ENCODE data around the gene FFAR4.

FFAR4 gene

GRCh38 chr10:93572606-93573005 lies 6.1 kb downstream of the FFAR4 start:
- Histone ChIP-seq H3K27me3 (ENCODE audit: control insufficient read depth, insufficient read depth, low read length) (peaks cover 71% of the 10 kb centered on the region), H3K4me1 (ENCODE audit: control insufficient read depth, insufficient read depth, low read length) (no peaks in the 10 kb centered on the region), H3K36me3 (ENCODE audit: control insufficient read depth, insufficient read depth, low read length) (no peaks in the 10 kb centered on the region), H3K9ac (ENCODE audit: low read length) (no peak overlapping the region), H3K27ac (ENCODE audit: low read depth, low read length) (no peak overlapping the region), H3K4me3 (ENCODE audit: low read depth, low read length) (no peak overlapping the region), H3K9me3 (ENCODE audit: control insufficient read depth, insufficient read depth, low read depth, low read length) (no peaks in the 10 kb centered on the region)

- H3K9me3 ChIP-seq (ENCODE audit: control insufficient read depth, insufficient read depth, low read depth, low read length) = no peaks in the 10 kb centered on the region
- H3K4me1 ChIP-seq (ENCODE audit: control insufficient read depth, insufficient read depth, low read length) = no peaks in the 10 kb centered on the region
- no peaks in the 10 kb centered on the region for H3K36me3 ChIP-seq (ENCODE audit: control insufficient read depth, insufficient read depth, low read length)
- no peak overlapping the region for H3K9ac ChIP-seq (ENCODE audit: low read length)
- no peak overlapping the region for H3K27ac ChIP-seq (ENCODE audit: low read depth, low read length)
- peaks cover 64% of the 10 kb centered on the region for H3K27me3 ChIP-seq (ENCODE audit: control insufficient read depth, insufficient read depth, low read length)
- H3K4me3 ChIP-seq (ENCODE audit: low read depth, low read length) = no peak overlapping the region
These were observed 6.8 kb downstream of the FFAR4 start for GRCh38 chr10:93573051-93573909.

- H3K36me3 ChIP-seq (ENCODE audit: control insufficient read depth, insufficient read depth, low read length) = no peaks in the 10 kb centered on the region
- no peak overlapping the region for H3K9ac ChIP-seq (ENCODE audit: low read length)
- no peaks in the 10 kb centered on the region for H3K4me1 ChIP-seq (ENCODE audit: control insufficient read depth, insufficient read depth, low read length)
- H3K27ac ChIP-seq (ENCODE audit: low read depth, low read length) = no peak overlapping the region
- H3K4me3 ChIP-seq (ENCODE audit: low read depth, low read length) = no peak overlapping the region
- peaks cover 58% of the 10 kb centered on the region for H3K27me3 ChIP-seq (ENCODE audit: control insufficient read depth, insufficient read depth, low read length)
- H3K9me3 ChIP-seq (ENCODE audit: control insufficient read depth, insufficient read depth, low read depth, low read length) = no peaks in the 10 kb centered on the region
These were observed 7.5 kb downstream of the FFAR4 start for GRCh38 chr10:93573924-93574323.

- H3K9me3 ChIP-seq (ENCODE audit: control insufficient read depth, insufficient read depth, low read depth, low read length) = peaks cover 4% of the 10 kb centered on the region; the same call in 1 of the 2 replicates
- peaks cover 28% of the 10 kb centered on the region for H3K27me3 ChIP-seq (ENCODE audit: control insufficient read depth, insufficient read depth, low read length)
- H3K36me3 ChIP-seq (ENCODE audit: control insufficient read depth, insufficient read depth, low read length) = no peaks in the 10 kb centered on the region
- H3K4me1 ChIP-seq (ENCODE audit: control insufficient read depth, insufficient read depth, low read length) = no peaks in the 10 kb centered on the region
- no peak overlapping the region for H3K27ac ChIP-seq (ENCODE audit: low read depth, low read length)
- H3K9ac ChIP-seq (ENCODE audit: low read length) = no peak overlapping the region
- no peak overlapping the region for H3K4me3 ChIP-seq (ENCODE audit: low read depth, low read length)
These were observed 10.4 kb downstream of the FFAR4 start for GRCh38 chr10:93576888-93577287.

- Histone ChIP-seq H3K27ac (ENCODE audit: low read depth, low read length) (no peak overlapping the region), H3K27me3 (ENCODE audit: control insufficient read depth, insufficient read depth, low read length) (peaks cover 21% of the 10 kb centered on the region), H3K9me3 (ENCODE audit: control insufficient read depth, insufficient read depth, low read depth, low read length) (peaks cover 4% of the 10 kb centered on the region; the same call in 1 of the 2 replicates), H3K4me3 (ENCODE audit: low read depth, low read length) (no peak overlapping the region), H3K9ac (ENCODE audit: low read length) (no peak overlapping the region), H3K4me1 (ENCODE audit: control insufficient read depth, insufficient read depth, low read length) (no peaks in the 10 kb centered on the region), H3K36me3 (ENCODE audit: control insufficient read depth, insufficient read depth, low read length) (no peaks in the 10 kb centered on the region)
These were observed 11.1 kb downstream of the FFAR4 start for GRCh38 chr10:93577565-93577964.

- no peak overlapping the region for H3K9ac ChIP-seq (ENCODE audit: low read length)
- H3K4me3 ChIP-seq (ENCODE audit: low read depth, low read length) = no peak overlapping the region
- H3K9me3 ChIP-seq (ENCODE audit: control insufficient read depth, insufficient read depth, low read depth, low read length) = peaks cover 4% of the 10 kb centered on the region; the same call in 1 of the 2 replicates
- no peaks in the 10 kb centered on the region for H3K4me1 ChIP-seq (ENCODE audit: control insufficient read depth, insufficient read depth, low read length)
- peaks cover 7% of the 10 kb centered on the region for H3K27me3 ChIP-seq (ENCODE audit: control insufficient read depth, insufficient read depth, low read length)
- no peaks in the 10 kb centered on the region for H3K36me3 ChIP-seq (ENCODE audit: control insufficient read depth, insufficient read depth, low read length)
- no peak overlapping the region for H3K27ac ChIP-seq (ENCODE audit: low read depth, low read length)
These were observed 12.6 kb downstream of the FFAR4 start for GRCh38 chr10:93579089-93579488.

- no peak overlapping the region for H3K27ac ChIP-seq (ENCODE audit: low read depth, low read length)
- H3K27me3 ChIP-seq (ENCODE audit: control insufficient read depth, insufficient read depth, low read length) = peaks cover 6% of the 10 kb centered on the region
- H3K36me3 ChIP-seq (ENCODE audit: control insufficient read depth, insufficient read depth, low read length) = no peaks in the 10 kb centered on the region
- H3K4me1 ChIP-seq (ENCODE audit: control insufficient read depth, insufficient read depth, low read length) = no peaks in the 10 kb centered on the region
- H3K9ac ChIP-seq (ENCODE audit: low read length) = no peak overlapping the region
- no peak overlapping the region for H3K4me3 ChIP-seq (ENCODE audit: low read depth, low read length)
- peaks cover 4% of the 10 kb centered on the region; the same call in 1 of the 2 replicates for H3K9me3 ChIP-seq (ENCODE audit: control insufficient read depth, insufficient read depth, low read depth, low read length)
These were observed 13.7 kb downstream of the FFAR4 start for GRCh38 chr10:93579985-93580711.

- peaks cover 4% of the 10 kb centered on the region; the same call in 1 of the 2 replicates for H3K9me3 ChIP-seq (ENCODE audit: control insufficient read depth, insufficient read depth, low read depth, low read length)
- H3K4me3 ChIP-seq (ENCODE audit: low read depth, low read length) = no peak overlapping the region
- H3K36me3 ChIP-seq (ENCODE audit: control insufficient read depth, insufficient read depth, low read length) = no peaks in the 10 kb centered on the region
- no peak overlapping the region for H3K9ac ChIP-seq (ENCODE audit: low read length)
- no peaks in the 10 kb centered on the region for H3K27me3 ChIP-seq (ENCODE audit: control insufficient read depth, insufficient read depth, low read length)
- H3K4me1 ChIP-seq (ENCODE audit: control insufficient read depth, insufficient read depth, low read length) = no peaks in the 10 kb centered on the region
- no peak overlapping the region for H3K27ac ChIP-seq (ENCODE audit: low read depth, low read length)
These were observed 14.4 kb downstream of the FFAR4 start for GRCh38 chr10:93580828-93581227.

GRCh38 chr10:93584445-93584844 lies 18.0 kb downstream of the FFAR4 start:
- Histone ChIP-seq H3K36me3 (ENCODE audit: control insufficient read depth, insufficient read depth, low read length) (no peaks in the 10 kb centered on the region), H3K27ac (ENCODE audit: low read depth, low read length) (no peak overlapping the region), H3K9ac (ENCODE audit: low read length) (no peak overlapping the region), H3K27me3 (ENCODE audit: control insufficient read depth, insufficient read depth, low read length) (no peaks in the 10 kb centered on the region), H3K4me3 (ENCODE audit: low read depth, low read length) (no peak overlapping the region), H3K9me3 (ENCODE audit: control insufficient read depth, insufficient read depth, low read depth, low read length) (peaks cover 4% of the 10 kb centered on the region; the same call in 1 of the 2 replicates), H3K4me1 (ENCODE audit: control insufficient read depth, insufficient read depth, low read length) (no peaks in the 10 kb centered on the region)

GRCh38 chr10:93589648-93590562 lies 23.4 kb downstream of the FFAR4 start:
- Histone ChIP-seq H3K9ac (ENCODE audit: low read length) (no peak overlapping the region), H3K4me3 (ENCODE audit: low read depth, low read length) (no peak overlapping the region), H3K4me1 (ENCODE audit: control insufficient read depth, insufficient read depth, low read length) (peaks cover 14% of the 10 kb centered on the region), H3K36me3 (ENCODE audit: control insufficient read depth, insufficient read depth, low read length) (no peaks in the 10 kb centered on the region), H3K9me3 (ENCODE audit: control insufficient read depth, insufficient read depth, low read depth, low read length) (no peaks in the 10 kb centered on the region), H3K27ac (ENCODE audit: low read depth, low read length) (no peak overlapping the region), H3K27me3 (ENCODE audit: control insufficient read depth, insufficient read depth, low read length) (no peaks in the 10 kb centered on the region)

Data from HUES6 (cell line).